Neural cell (in vitro differentiated cells): Measurements from ENCODE around the gene LRRC46. TPM values are rescaled to one million over a fixed set of nuclear protein-coding genes. Genes with fewer than 3 reads are reported as not detected.

Experiments used
- H2AFZ ChIP-seq: fragments of 200-600, 300-800 bp; sonication (generic), shearing (Covaris generic); 2 replicates; pipeline ENCODE4 v1.6.0; 2014; ENCODE audit warnings: low read depth, mild to moderate bottlenecking, antibody characterized with exemption, low read length, moderate library complexity
- H3F3A ChIP-seq: fragments of 200-600 bp; shearing (Covaris generic); 2 replicates; pipeline ENCODE4 v1.6.1; 2016; ENCODE audit warnings: mild to moderate bottlenecking, moderate library complexity, mixed read lengths, antibody characterized with exemption, low read length; ENCODE audit not compliant: insufficient read depth, poor library complexity, severe bottlenecking
- H3K27ac ChIP-seq: fragments of 200-600, 300-800 bp; sonication (generic), shearing (Covaris generic); 2 replicates; pipeline ENCODE4 v1.5.1; 2014; ENCODE audit warnings: mild to moderate bottlenecking, low read length, moderate library complexity
- H3K27me3 ChIP-seq: fragments of 300-800, 200-600 bp; sonication (generic), shearing (Covaris generic); 2 replicates; pipeline ENCODE4 v1.6.0; 2014; ENCODE audit warnings: mild to moderate bottlenecking, low read depth, low read length, moderate library complexity; ENCODE audit not compliant: insufficient read depth
- H3K36me3 ChIP-seq: fragments of 300-800, 200-600 bp; sonication (generic), shearing (Covaris generic); 2 replicates; pipeline ENCODE4 v1.5.1; 2014; ENCODE audit warnings: mild to moderate bottlenecking, antibody characterized with exemption, low read length, moderate library complexity; ENCODE audit not compliant: insufficient read depth
- H3K4me2 ChIP-seq: fragments of 300-800, 200-600 bp; sonication (generic), shearing (Covaris generic); 2 replicates; pipeline ENCODE4 v1.6.0; 2014; ENCODE audit warnings: mild to moderate bottlenecking, low read length
- H3K4me3 ChIP-seq: fragments of 300-800, 200-600 bp; sonication (generic), shearing (Covaris generic); 2 replicates; pipeline ENCODE4 v1.5.1; 2014; ENCODE audit warnings: mild to moderate bottlenecking, low read length, moderate library complexity
- H3K79me2 ChIP-seq: fragments of 200-600 bp; shearing (Covaris generic); replicated peaks from 2 replicates; pipeline ENCODE4 v1.6.0; 2014; ENCODE audit warnings: mild to moderate bottlenecking, low read length, moderate library complexity; ENCODE audit not compliant: insufficient read depth
- H3K9ac ChIP-seq: fragments of 300-800, 200-600 bp; sonication (generic), shearing (Covaris generic); 2 replicates; pipeline ENCODE4 v1.6.1; 2016; ENCODE audit warnings: mild to moderate bottlenecking, low read length, mixed read lengths
- H3K9me2 ChIP-seq: fragments of 200-600 bp; shearing (Covaris generic); 2 replicates; pipeline ENCODE4 v1.6.1; 2016; ENCODE audit warnings: mild to moderate bottlenecking, low read length, mixed read lengths; ENCODE audit not compliant: insufficient read depth
- H3K9me3 ChIP-seq: fragments of 200-600, 300-800 bp; sonication (generic), shearing (Covaris generic); 2 replicates; pipeline ENCODE4 v1.6.1; 2016; ENCODE audit warnings: mild to moderate bottlenecking, mixed run types, low read length, moderate library complexity, mixed read lengths
- H4K20me1 ChIP-seq: fragments of 200-600 bp; shearing (Covaris generic); 2 replicates; pipeline ENCODE4 v1.6.1; 2016; ENCODE audit warnings: mild to moderate bottlenecking, mixed run types; ENCODE audit not compliant: insufficient read depth
- CTCF ChIP-seq: fragments of 450-650 bp; IDR thresholded peaks from 2 replicates; pipeline ENCODE4 v1.5.1; 2014; ENCODE audit warnings: antibody characterized with exemption, mild to moderate bottlenecking, moderate library complexity; ENCODE audit not compliant: poor library complexity, severe bottlenecking
- EP300 ChIP-seq: fragments of 450-650 bp; conservative IDR thresholded peaks from 2 replicates; pipeline ENCODE4 v1.6.1; 2014; ENCODE audit warnings: antibody characterized with exemption, mild to moderate bottlenecking, moderate library complexity; ENCODE audit not compliant: poor library complexity, severe bottlenecking
- EZH2 ChIP-seq: fragments of 200-600, 300-800 bp; shearing (Covaris generic), sonication (generic); IDR thresholded peaks from 2 replicates; pipeline ENCODE4 v1.6.1; 2014; ENCODE audit warnings: antibody characterized with exemption, low read length, borderline replicate concordance, mild to moderate bottlenecking; ENCODE audit not compliant: insufficient read depth, poor library complexity, severe bottlenecking
- MXI1 ChIP-seq: fragments of 450-650 bp; conservative IDR thresholded peaks from 2 replicates; pipeline ENCODE4 v1.6.1; 2014; ENCODE audit warnings: antibody characterized with exemption, mild to moderate bottlenecking; ENCODE audit not compliant: poor library complexity, severe bottlenecking
- POLR2AphosphoS5 ChIP-seq: IDR thresholded peaks from 2 replicates; pipeline ENCODE4 v1.6.1; 2012
- RAD21 ChIP-seq: fragments of 450-650 bp; conservative IDR thresholded peaks from 2 replicates; pipeline ENCODE4 v1.6.1; 2014; ENCODE audit warnings: antibody characterized with exemption, mild to moderate bottlenecking, moderate library complexity
- SMC3 ChIP-seq: fragments of 450-650 bp; conservative IDR thresholded peaks from 2 replicates; pipeline ENCODE4 v1.6.1; 2014; ENCODE audit warnings: antibody characterized with exemption, mild to moderate bottlenecking, moderate library complexity; ENCODE audit not compliant: poor library complexity
- TAF1 ChIP-seq: IDR thresholded peaks from 2 replicates; pipeline ENCODE4 v1.6.1; 2012; ENCODE audit warnings: low read depth
- polyA minus RNA-seq: library from RNA; depleted of rRNA, polyadenylated mRNA; stranded (reverse); fragments of >200 nt; gene quantifications from 2 replicates; pipeline ENCODE4 v1.2.3, GENCODE V29; 2014
- polyA plus RNA-seq: library from polyadenylated mRNA; depleted of rRNA; stranded (reverse); fragments of >200 nt; gene quantifications from 2 replicates; pipeline ENCODE4 v1.2.3, GENCODE V29; 2014
- TF ChIP-seq, protein P1 (sequence below): IDR thresholded peaks from 2 replicates; pipeline ENCODE4 v1.6.1; 2012; ENCODE audit warnings: borderline replicate concordance

LRRC46 gene, protein sequence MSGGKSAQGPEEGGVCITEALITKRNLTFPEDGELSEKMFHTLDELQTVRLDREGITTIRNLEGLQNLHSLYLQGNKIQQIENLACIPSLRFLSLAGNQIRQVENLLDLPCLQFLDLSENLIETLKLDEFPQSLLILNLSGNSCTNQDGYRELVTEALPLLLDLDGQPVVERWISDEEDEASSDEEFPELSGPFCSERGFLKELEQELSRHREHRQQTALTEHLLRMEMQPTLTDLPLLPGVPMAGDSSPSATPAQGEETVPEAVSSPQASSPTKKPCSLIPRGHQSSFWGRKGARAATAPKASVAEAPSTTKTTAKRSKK
- polyA plus RNA-seq (0.12 and 0.56 TPM in 2 replicates), polyA minus RNA-seq (not detected in 2 replicates)

- H4K20me1 ChIP-seq: no peaks in the 10 kb centered on the region
- TF ChIP-seq POLR2AphosphoS5: peak; percentile 99
- TF ChIP-seq RAD21: peak; percentile 30
- peak; percentile 84 for TF ChIP-seq TAF1
- TF ChIP-seq, protein P1, sequence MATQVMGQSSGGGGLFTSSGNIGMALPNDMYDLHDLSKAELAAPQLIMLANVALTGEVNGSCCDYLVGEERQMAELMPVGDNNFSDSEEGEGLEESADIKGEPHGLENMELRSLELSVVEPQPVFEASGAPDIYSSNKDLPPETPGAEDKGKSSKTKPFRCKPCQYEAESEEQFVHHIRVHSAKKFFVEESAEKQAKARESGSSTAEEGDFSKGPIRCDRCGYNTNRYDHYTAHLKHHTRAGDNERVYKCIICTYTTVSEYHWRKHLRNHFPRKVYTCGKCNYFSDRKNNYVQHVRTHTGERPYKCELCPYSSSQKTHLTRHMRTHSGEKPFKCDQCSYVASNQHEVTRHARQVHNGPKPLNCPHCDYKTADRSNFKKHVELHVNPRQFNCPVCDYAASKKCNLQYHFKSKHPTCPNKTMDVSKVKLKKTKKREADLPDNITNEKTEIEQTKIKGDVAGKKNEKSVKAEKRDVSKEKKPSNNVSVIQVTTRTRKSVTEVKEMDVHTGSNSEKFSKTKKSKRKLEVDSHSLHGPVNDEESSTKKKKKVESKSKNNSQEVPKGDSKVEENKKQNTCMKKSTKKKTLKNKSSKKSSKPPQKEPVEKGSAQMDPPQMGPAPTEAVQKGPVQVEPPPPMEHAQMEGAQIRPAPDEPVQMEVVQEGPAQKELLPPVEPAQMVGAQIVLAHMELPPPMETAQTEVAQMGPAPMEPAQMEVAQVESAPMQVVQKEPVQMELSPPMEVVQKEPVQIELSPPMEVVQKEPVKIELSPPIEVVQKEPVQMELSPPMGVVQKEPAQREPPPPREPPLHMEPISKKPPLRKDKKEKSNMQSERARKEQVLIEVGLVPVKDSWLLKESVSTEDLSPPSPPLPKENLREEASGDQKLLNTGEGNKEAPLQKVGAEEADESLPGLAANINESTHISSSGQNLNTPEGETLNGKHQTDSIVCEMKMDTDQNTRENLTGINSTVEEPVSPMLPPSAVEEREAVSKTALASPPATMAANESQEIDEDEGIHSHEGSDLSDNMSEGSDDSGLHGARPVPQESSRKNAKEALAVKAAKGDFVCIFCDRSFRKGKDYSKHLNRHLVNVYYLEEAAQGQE: peak; percentile 89
- peak; percentile 69 for TF ChIP-seq CTCF
- TF ChIP-seq EP300: peak; percentile 42
- no peak for TF ChIP-seq EZH2
- peak; percentile 28 for TF ChIP-seq SMC3
- peak; percentile 91 for TF ChIP-seq MXI1
- H3K27me3 ChIP-seq: no peaks in the 10 kb centered on the region
- no peaks in the 10 kb centered on the region for H3K36me3 ChIP-seq
- peaks cover 6% of the 10 kb centered on the region for H3K79me2 ChIP-seq
- no peaks in the 10 kb centered on the region for H3K9me3 ChIP-seq
- no peaks in the 10 kb centered on the region for H3K9me2 ChIP-seq
- peak within 1 kb of the TSS; percentile 46 for H2AFZ ChIP-seq
- H3K4me3 ChIP-seq: peak within 1 kb of the TSS; percentile 71
- H3K4me2 ChIP-seq: peak within 1 kb of the TSS; percentile 89
- peak within 1 kb of the TSS; percentile 77 for H3K27ac ChIP-seq
- H3F3A ChIP-seq: peaks cover 2% of the 10 kb centered on the region
- H3K9ac ChIP-seq: peak within 1 kb of the TSS; percentile 80
Measured at GRCh38 chr17:47831003-47831933, at the start of gene LRRC46, which contains the start of gene MRPL10. Gene LRRC46 (plus strand): TSS chr17:47831670. CDS start chr17:47831990, 320 bp downstream. Gene MRPL10 (minus strand): TSS chr17:47831541. CDS start chr17:47831511, 30 bp downstream.

GRCh38 chr17:47785538-47786123, 45.8 kb upstream of the LRRC46 start:
- no peaks in the 10 kb centered on the region for H3K9me3 ChIP-seq
- H3K27ac ChIP-seq: no peak overlapping the region
- H3K4me2 ChIP-seq: no peak overlapping the region
- no peaks in the 10 kb centered on the region for H4K20me1 ChIP-seq
- H3K9me2 ChIP-seq: no peaks in the 10 kb centered on the region
- TF ChIP-seq EP300: no peak
- no peak for TF ChIP-seq CTCF
- TF ChIP-seq, protein P1: no peak
- no peak for TF ChIP-seq RAD21
- no peak for TF ChIP-seq POLR2AphosphoS5
- TF ChIP-seq MXI1: no peak
- TF ChIP-seq SMC3: no peak
- TF ChIP-seq EZH2: no peak
- TF ChIP-seq TAF1: no peak
- H3K27me3 ChIP-seq: peaks cover 58% of the 10 kb centered on the region
- H2AFZ ChIP-seq: no peak overlapping the region
- no peaks in the 10 kb centered on the region for H3K79me2 ChIP-seq
- no peaks in the 10 kb centered on the region for H3K36me3 ChIP-seq
- H3K4me3 ChIP-seq: no peak overlapping the region
- H3F3A ChIP-seq: no peaks in the 10 kb centered on the region
- no peak overlapping the region for H3K9ac ChIP-seq
